H54 (cell line): ENCODE data around the gene CAV2.

Experiments
- DNase-seq: peaks from one replicate; pipeline ENCODE4 v3.0.0; 2011; ENCODE audit warnings: low spot score, mixed read lengths; ENCODE audit not compliant: insufficient read length
- FAIRE-seq: peaks from 3 replicates; lab custom pipeline; 2011; peaks lifted over from hg19 to GRCh38; lab: Jason Lieb, UNC
- POLR2A ChIP-seq: IDR thresholded peaks from 2 replicates; pipeline ENCODE4 v1.6.1; 2011; ENCODE audit warnings: low read depth, mild to moderate bottlenecking, low read length

The CAV2 gene

GRCh38 chr7:116553168-116553964, 53.8 kb downstream of the CAV2 start:
- FAIRE-seq (no peak), DNase-seq (no peak)
- no peak for TF ChIP-seq POLR2A

GRCh38 chr7:116554436-116554835, 54.9 kb downstream of the CAV2 start:
- no peak for DNase-seq
- FAIRE-seq, result no peak
- TF ChIP-seq POLR2A, result no peak

GRCh38 chr7:116554911-116555310, 55.4 kb downstream of the CAV2 start:
- no peak for TF ChIP-seq POLR2A
- no peak for FAIRE-seq

GRCh38 chr7:116557066-116557585, 57.6 kb downstream of the CAV2 start:
- no peak for FAIRE-seq
- DNase-seq, result no peak
- TF ChIP-seq POLR2A, result no peak

More at GRCh38 chr7:116554911-116555310, 55.4 kb downstream of the CAV2 start:
- DNase-seq, result no peak

GRCh38 chr7:116557901-116558300, 58.4 kb downstream of the CAV2 start:
- FAIRE-seq (no peak), DNase-seq (no peak)
- TF ChIP-seq POLR2A, result no peak
